T-helper 2 cell treated with Interferon-gamma antibody and Interleukin-4, amounts not matched to agents 5 μg/mL and 100 μg/mL, for 36 hours (primary cell): ENCODE measurements around the gene ZNF892.
"Not testable (repeated sequence)": the region's sequence is repeated elsewhere in the genome, so short reads cannot be mapped to it uniquely, and the experiment has no call there.

Experiments
- DNase-seq: peaks from one replicate; pipeline ENCODE4 v3.0.0; 2021; ENCODE audit warnings: low spot score
- H3K27ac Mint-ChIP-seq: one replicate; pipeline ENCODE4 v1.8.0; 2021; ENCODE audit warnings: mild to moderate bottlenecking, mixed read lengths
- H3K27me3 Mint-ChIP-seq: one replicate; pipeline ENCODE4 v1.8.0; 2021; ENCODE audit warnings: low read depth, mixed read lengths
- H3K36me3 Mint-ChIP-seq: one replicate; pipeline ENCODE4 v1.8.0; 2021; ENCODE audit warnings: low read depth, mixed read lengths
- H3K4me1 Mint-ChIP-seq: one replicate; pipeline ENCODE4 v1.8.0; 2021; ENCODE audit warnings: low read depth, mixed read lengths
- H3K4me3 Mint-ChIP-seq: one replicate; pipeline ENCODE4 v1.8.0; 2022; ENCODE audit warnings: mild to moderate bottlenecking, moderate library complexity, mixed read lengths
- H3K9me3 Mint-ChIP-seq: one replicate; pipeline ENCODE4 v1.8.0; 2021; ENCODE audit warnings: mixed read lengths

ZNF892 gene

DNA sequence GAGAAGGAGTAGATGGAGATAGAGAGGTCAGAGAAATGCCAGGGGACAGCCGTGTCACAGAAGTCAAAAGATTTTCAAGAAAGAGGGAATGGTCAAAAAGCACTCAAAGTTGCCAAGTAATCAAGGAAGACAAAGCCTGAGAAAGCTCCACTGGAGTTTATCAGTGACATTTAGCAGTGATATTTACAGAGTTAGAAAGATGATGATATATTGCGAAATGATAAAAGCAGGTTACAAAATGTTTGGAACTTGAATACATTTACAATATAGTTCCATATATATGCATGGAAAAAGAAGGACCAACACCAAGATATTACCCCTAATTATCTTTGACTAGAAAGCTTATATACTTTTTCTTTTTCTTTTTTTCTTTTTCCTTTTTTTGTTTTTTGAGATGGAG is 21.3 kb upstream of the ZNF892 start:
- Mint-ChIP-seq H3K4me1 (no peaks in the 10 kb centered on the region), H3K27me3 (no peaks in the 10 kb centered on the region), H3K9me3 (peaks cover 29% of the 10 kb centered on the region), H3K4me3 (no peak overlapping the region), H3K27ac (no peak overlapping the region), H3K36me3 (peaks cover 26% of the 10 kb centered on the region)
- no peak for DNase-seq

DNA sequence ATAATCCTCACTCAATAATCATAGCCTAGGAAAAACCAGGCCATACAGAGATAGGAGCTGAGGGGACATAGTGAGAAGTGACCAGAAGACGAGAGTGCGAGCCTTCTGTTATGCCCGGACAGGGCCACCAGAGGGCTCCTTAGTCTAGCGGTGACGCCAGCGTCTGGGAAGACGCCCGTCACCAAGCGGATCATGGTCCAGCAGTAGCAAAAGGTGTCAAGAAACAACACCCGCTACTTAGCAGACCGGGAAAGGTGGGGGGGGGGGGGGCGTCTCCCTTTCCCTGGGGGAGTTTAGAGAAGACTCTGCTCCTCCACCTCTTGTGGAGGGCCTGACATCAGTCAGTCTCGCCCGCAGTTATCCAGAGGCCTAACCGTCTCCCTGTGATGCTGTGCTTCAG is 14.4 kb upstream of the ZNF892 start:
- not testable (repeated sequence) for H3K4me1 Mint-ChIP-seq, H3K9me3 Mint-ChIP-seq, H3K27ac Mint-ChIP-seq, H3K36me3 Mint-ChIP-seq, H3K4me3 Mint-ChIP-seq, H3K27me3 Mint-ChIP-seq
- peak; percentile 30 for DNase-seq

DNA sequence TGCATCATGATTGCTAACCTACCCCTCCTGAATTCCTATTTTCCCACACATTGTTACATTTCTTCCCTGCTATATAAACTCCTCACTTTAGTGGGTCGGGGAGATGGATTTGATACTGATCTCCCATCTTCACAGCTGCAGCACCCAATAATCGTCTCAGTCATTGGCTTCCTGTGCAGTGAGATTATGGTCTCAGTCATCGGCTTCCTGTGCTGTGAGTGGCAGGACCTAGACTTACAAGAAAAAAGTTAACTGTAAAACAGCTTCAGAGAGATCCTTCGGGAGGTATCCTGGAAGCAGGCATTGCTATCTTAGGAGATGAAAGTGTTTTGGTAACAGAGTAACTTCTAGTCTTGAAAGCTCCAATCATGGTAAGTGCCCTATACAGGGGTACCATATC is 3.4 kb upstream of the ZNF892 start:
- no peak overlapping the region for H3K27ac Mint-ChIP-seq
- H3K27me3 Mint-ChIP-seq = no peaks in the 10 kb centered on the region
- peaks cover 7% of the 10 kb centered on the region for H3K4me1 Mint-ChIP-seq
- peaks cover 10% of the 10 kb centered on the region for H3K9me3 Mint-ChIP-seq
- no peak for DNase-seq
- H3K36me3 Mint-ChIP-seq = peaks cover 10% of the 10 kb centered on the region
- H3K4me3 Mint-ChIP-seq = no peak overlapping the region

DNA sequence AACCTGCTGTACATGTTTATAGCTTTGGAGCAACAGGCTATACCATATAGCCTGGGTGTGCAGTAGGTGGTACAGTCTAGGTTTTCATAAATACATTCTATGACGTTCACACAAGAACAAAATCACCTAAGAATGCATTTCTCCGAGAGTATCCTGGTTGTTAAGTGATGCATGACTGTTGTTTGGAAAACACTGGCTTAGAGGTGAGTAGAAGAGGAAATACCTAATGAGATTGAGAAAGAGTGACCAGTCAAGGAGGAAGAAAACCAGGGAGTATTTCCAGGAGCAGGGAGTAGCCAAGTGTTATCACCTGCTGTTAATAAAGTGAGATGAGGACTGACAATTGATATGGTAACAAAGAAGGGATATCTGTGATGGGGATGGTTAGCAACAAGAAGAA is 2.9 kb upstream of the ZNF892 start:
- Mint-ChIP-seq H3K27ac (no peak overlapping the region), H3K27me3 (no peaks in the 10 kb centered on the region), H3K4me1 (peaks cover 7% of the 10 kb centered on the region), H3K36me3 (peaks cover 15% of the 10 kb centered on the region), H3K9me3 (peaks cover 15% of the 10 kb centered on the region), H3K4me3 (no peak overlapping the region)
- no peak for DNase-seq

DNA sequence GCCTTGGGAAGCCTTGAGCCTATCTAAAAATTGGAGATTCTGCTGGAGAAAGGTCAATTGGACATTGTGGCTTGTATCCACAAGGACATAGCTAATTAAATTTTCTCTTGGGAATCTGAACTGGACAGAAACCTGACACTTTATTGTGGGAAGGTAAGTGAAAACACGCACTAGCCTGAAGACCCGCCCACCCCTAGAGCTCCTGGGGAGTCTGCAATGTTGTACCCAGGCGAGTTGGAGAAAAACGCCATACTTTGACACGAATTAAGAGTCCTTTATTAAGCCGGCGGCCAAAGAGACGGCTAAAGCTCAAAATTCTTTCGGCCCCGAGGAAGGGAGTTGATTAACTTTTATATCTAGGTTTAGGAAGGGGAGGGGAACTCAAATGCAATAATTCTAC is 1.2 kb upstream of the ZNF892 start:
- peak overlapping the region; percentile 32 for H3K27ac Mint-ChIP-seq

DNA sequence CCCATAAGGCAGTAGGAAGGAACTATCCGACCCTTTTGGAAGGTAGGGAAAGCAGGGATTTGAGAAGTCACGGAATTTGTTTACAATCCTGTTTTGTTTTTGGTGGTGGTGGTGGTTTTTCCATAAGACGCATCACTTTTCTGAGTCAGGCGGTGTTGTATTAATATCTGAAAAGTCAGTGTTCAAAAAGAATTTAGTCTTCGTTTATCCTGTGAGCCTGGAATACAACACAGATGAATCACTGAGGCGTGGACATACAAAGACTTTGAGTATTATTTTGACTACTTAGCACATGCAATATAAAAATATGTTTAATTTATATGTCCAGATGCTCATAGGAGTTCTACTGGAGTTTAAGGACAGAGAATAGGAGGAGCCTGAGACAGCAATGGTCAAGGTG is 785 bp downstream of the ZNF892 start:
- no peak overlapping the region for H3K27ac Mint-ChIP-seq
- peaks cover 38% of the 10 kb centered on the region for H3K9me3 Mint-ChIP-seq
- DNase-seq = no peak
- peaks cover 7% of the 10 kb centered on the region for H3K4me1 Mint-ChIP-seq
- H3K4me3 Mint-ChIP-seq = peak overlapping the region; percentile 93
- peaks cover 42% of the 10 kb centered on the region for H3K36me3 Mint-ChIP-seq
- H3K27me3 Mint-ChIP-seq = no peaks in the 10 kb centered on the region

More for the DNA sequence above, 1.2 kb upstream of the ZNF892 start:
- H3K27me3 Mint-ChIP-seq = no peaks in the 10 kb centered on the region
- H3K4me3 Mint-ChIP-seq = peak overlapping the region; percentile 93
- peaks cover 7% of the 10 kb centered on the region for H3K4me1 Mint-ChIP-seq
- peaks cover 25% of the 10 kb centered on the region for H3K36me3 Mint-ChIP-seq
- no peak for DNase-seq
- H3K9me3 Mint-ChIP-seq = peaks cover 21% of the 10 kb centered on the region

DNA sequence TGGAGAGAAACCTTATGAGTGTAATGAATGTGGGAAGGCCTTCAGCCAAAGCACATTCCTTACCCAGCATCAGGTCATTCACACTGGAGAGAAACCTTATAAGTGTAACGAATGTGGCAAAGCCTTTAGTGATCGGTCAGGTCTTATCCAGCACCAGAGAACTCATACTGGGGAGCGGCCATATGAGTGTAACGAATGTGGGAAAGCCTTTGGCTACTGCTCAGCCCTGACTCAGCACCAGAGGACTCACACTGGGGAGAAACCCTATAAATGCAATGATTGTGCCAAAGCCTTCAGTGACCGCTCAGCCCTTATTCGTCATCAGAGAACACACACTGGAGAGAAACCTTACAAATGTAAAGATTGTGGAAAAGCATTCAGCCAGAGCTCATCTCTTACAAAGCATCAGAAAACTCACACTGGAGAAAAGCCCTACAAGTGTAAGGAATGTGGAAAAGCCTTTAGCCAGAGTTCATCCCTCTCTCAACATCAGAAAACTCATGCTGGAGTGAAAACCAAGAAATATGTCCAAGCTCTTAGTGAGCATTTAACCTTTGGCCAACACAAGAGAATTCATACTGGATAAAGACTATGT is 7.8 kb downstream of the ZNF892 start:
- no peak overlapping the region for H3K4me3 Mint-ChIP-seq
- DNase-seq = no peak
- H3K36me3 Mint-ChIP-seq = peaks cover 62% of the 10 kb centered on the region
- no peak overlapping the region for H3K27ac Mint-ChIP-seq
- peaks cover 89% of the 10 kb centered on the region for H3K9me3 Mint-ChIP-seq
- no peaks in the 10 kb centered on the region for H3K27me3 Mint-ChIP-seq
- H3K4me1 Mint-ChIP-seq = no peaks in the 10 kb centered on the region

DNA sequence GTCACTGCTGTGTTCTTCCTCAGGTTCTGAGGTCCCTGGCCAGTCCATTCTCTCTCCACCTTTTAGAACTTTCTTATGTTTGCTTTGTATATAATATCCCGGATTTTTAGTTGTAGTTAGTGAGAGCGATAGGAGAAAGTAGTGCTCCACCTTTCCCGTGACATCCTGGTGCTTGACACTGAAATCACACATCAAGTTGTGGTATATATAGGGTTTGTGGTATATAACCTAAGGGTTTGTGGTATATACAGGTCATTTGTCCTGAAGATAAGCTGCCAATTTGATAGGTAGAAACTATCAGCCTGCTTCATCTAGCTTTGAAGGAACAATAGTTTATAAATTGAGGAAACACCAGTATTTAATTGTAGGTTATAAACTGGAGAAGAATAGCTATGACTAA is 13.1 kb downstream of the ZNF892 start:
- no peak overlapping the region for H3K27ac Mint-ChIP-seq
- no peak overlapping the region for H3K4me3 Mint-ChIP-seq
- DNase-seq = no peak
- no peaks in the 10 kb centered on the region for H3K27me3 Mint-ChIP-seq
- no peaks in the 10 kb centered on the region for H3K4me1 Mint-ChIP-seq
- peaks cover 75% of the 10 kb centered on the region for H3K9me3 Mint-ChIP-seq
- peaks cover 22% of the 10 kb centered on the region for H3K36me3 Mint-ChIP-seq

DNA sequence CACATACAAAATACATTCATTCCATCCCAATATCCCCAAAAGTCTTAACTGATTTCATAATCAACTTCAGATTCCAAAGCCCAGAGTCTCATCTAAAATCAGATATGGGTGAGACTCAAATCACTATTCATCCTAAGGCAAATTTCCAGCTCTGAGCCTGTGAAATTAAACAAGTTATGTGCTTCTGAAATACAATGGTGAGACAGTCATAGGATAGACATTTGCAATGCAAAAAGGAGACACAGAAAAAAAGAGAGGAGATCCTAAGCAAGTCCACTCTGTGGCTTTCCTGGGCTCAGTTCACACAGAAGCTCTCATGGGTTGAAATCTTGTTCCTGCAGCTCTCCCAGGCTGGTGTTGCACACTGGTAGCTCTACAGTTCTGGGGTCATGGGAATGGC is 18.3 kb downstream of the ZNF892 start:
- Mint-ChIP-seq H3K4me3 (no peak overlapping the region), H3K27ac (no peak overlapping the region), H3K4me1 (no peaks in the 10 kb centered on the region), H3K9me3 (peaks cover 43% of the 10 kb centered on the region), H3K36me3 (peaks cover 4% of the 10 kb centered on the region), H3K27me3 (no peaks in the 10 kb centered on the region)
- no peak for DNase-seq

DNA sequence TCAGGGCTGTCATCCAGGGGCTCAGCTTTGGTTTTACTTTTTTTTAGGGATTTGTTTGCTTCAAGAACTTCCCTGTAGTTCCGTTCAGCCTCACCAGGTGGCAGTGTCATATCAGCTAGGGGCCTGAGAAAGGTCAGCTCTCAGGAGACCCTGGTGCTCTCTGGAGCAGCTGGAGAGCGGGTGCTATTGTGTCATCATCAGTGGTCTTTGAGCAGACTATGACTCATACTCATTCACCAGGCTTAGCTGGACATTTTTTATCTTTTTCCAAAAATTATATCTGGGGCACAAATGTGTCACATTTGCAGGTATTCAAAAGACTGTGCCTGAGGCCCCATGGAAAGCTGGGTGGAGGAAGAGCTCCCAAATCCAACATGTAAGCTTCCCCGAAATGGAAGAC is 24.4 kb downstream of the ZNF892 start:
- H3K9me3 Mint-ChIP-seq = peaks cover 32% of the 10 kb centered on the region
- H3K27ac Mint-ChIP-seq = no peak overlapping the region
- H3K36me3 Mint-ChIP-seq = no peaks in the 10 kb centered on the region
- no peak overlapping the region for H3K4me3 Mint-ChIP-seq
- no peaks in the 10 kb centered on the region for H3K4me1 Mint-ChIP-seq
- no peak for DNase-seq
- no peaks in the 10 kb centered on the region for H3K27me3 Mint-ChIP-seq

DNA sequence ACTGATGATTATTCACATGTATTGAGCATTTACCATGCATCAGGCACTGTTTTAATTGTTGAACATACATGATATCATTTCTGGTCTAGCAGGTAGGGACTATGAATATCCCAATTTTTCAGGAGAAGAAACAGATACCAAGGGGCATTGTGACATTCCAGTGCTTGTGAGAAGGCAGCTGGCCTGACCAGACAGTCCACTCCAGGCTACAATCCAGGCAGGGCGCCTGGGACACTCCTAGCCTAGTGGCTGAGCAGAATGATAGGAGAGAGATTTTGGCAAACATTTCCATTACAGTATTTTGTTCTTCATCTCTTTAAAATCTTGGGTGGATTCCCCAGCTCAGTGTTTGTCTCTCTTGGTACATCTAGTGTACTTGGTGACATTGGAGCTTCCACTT is 24.9 kb downstream of the ZNF892 start:
- H3K27me3 Mint-ChIP-seq = no peaks in the 10 kb centered on the region
- no peaks in the 10 kb centered on the region for H3K36me3 Mint-ChIP-seq
- H3K9me3 Mint-ChIP-seq = peaks cover 30% of the 10 kb centered on the region
- H3K27ac Mint-ChIP-seq = no peak overlapping the region
- H3K4me1 Mint-ChIP-seq = no peaks in the 10 kb centered on the region
- DNase-seq = no peak
- no peak overlapping the region for H3K4me3 Mint-ChIP-seq

DNA sequence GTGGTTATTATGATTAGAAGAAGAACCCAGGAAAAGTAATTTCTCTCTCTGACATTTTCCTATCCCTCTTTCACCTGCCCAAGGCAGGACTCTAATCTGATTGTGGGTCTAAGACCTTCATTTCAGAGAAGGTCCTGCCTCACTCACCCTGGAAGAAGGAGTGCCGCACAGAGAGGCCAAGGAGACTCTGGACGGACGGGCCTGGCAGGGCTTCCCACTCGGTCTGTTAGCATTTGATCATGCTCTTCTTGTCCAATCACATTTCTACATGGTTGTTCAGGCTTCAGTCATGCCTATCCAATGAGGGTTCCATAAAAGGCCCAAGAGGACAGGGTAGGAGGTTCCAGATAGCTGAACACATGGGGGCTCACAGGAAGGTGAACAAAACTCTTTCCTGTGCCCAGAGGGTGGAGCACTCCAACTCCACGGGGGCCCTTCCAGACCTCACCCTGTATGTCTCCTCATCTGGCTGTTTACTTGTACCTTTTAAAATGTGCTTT is 27.0 kb downstream of the ZNF892 start:
- Mint-ChIP-seq H3K27me3 (no peaks in the 10 kb centered on the region), H3K36me3 (no peaks in the 10 kb centered on the region), H3K27ac (no peak overlapping the region), H3K4me1 (no peaks in the 10 kb centered on the region), H3K4me3 (no peak overlapping the region), H3K9me3 (peaks cover 33% of the 10 kb centered on the region)
- DNase-seq = no peak

DNA sequence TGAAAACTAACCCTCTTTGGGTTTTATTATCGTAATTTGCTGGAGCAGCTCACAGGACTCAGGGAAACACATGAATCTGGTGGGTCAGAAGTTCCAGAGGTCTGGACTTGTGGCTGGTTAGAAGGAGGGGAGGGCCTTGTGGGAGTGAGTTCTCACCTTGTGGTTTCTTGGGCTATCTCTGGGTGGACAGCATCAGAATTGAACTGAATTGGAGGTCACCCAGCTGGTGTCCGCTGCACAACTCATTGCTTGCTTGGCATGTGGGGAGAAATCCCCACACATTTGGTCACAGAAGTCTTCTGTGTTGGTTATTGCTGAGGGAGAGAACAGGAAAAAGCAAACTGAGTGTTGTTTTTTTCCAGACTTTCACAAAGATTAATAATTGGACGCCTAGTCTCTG is 27.5 kb downstream of the ZNF892 start:
- DNase-seq = no peak
- Mint-ChIP-seq H3K36me3 (no peaks in the 10 kb centered on the region), H3K27ac (no peak overlapping the region), H3K4me1 (no peaks in the 10 kb centered on the region), H3K9me3 (peaks cover 34% of the 10 kb centered on the region), H3K4me3 (no peak overlapping the region), H3K27me3 (no peaks in the 10 kb centered on the region)

DNA sequence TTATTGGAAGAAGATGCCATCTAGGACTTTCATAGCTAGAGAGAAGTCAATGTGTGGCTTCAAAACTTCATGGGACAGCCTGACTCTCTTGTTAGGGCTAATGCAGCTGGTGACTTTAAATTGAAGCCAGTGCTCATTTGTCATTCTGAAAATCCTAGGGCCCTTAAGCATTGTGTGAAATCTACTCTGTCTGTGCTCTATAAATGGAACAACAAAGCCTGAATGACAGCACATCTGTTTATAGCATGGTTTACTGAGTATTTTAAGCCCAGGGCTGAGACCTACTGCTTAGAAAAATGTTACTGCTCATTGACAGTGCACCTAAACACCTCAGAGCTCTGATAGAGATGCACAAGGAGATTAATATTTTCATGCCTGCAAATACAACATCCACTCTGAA is 30.8 kb downstream of the ZNF892 start:
- Mint-ChIP-seq H3K4me1 (no peaks in the 10 kb centered on the region), H3K9me3 (peaks cover 55% of the 10 kb centered on the region), H3K4me3 (no peak overlapping the region), H3K27me3 (no peaks in the 10 kb centered on the region), H3K27ac (no peak overlapping the region), H3K36me3 (no peaks in the 10 kb centered on the region)
- no peak for DNase-seq

DNA sequence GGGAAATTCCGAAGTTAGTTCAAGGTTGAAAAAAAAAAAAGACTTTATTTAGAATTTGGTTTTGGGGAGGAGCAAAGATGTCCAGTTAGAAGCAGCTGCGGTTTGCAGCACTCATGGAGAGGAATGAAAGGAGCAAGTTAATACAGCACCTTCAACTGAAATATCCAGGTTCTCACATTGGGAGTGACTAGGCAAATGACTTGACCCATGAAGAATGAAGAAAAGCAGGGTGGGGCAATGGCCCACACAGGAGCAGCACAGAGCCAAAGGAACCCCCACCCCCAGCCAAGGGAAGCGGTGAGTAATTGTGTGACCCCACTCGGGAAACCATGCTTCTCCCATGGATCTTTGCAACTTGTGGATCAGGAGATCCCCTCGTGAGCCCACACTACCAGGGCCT is 32.8 kb downstream of the ZNF892 start:
- H3K27ac Mint-ChIP-seq = no peak overlapping the region
- peaks cover 2% of the 10 kb centered on the region for H3K36me3 Mint-ChIP-seq
- H3K27me3 Mint-ChIP-seq = no peaks in the 10 kb centered on the region
- H3K9me3 Mint-ChIP-seq = peaks cover 50% of the 10 kb centered on the region
- H3K4me1 Mint-ChIP-seq = no peaks in the 10 kb centered on the region
- no peak overlapping the region for H3K4me3 Mint-ChIP-seq
- no peak for DNase-seq
